DND-41 (cell line): ENCODE measurements around the gene HSBP1L1.

Experiments
- EZH2 ChIP-seq: IDR thresholded peaks from 3 replicates; pipeline ENCODE4 v1.6.1; 2012; ENCODE audit warnings: borderline replicate concordance, low read depth, mild to moderate bottlenecking, moderate library complexity, low read length, inconsistent platforms; ENCODE audit not compliant: severe bottlenecking
- TF ChIP-seq, protein P1 (sequence below): IDR thresholded peaks from 2 replicates; pipeline ENCODE4 v1.5.1; 2012; ENCODE audit warnings: borderline replicate concordance, low read length, moderate library complexity, mild to moderate bottlenecking; ENCODE audit not compliant: poor library complexity, severe bottlenecking; ENCODE audit errors: extremely low read depth

GRCh38 chr18:79961527-79962291 lies 2.7 kb upstream of the HSBP1L1 start:
- TF ChIP-seq, protein P1, sequence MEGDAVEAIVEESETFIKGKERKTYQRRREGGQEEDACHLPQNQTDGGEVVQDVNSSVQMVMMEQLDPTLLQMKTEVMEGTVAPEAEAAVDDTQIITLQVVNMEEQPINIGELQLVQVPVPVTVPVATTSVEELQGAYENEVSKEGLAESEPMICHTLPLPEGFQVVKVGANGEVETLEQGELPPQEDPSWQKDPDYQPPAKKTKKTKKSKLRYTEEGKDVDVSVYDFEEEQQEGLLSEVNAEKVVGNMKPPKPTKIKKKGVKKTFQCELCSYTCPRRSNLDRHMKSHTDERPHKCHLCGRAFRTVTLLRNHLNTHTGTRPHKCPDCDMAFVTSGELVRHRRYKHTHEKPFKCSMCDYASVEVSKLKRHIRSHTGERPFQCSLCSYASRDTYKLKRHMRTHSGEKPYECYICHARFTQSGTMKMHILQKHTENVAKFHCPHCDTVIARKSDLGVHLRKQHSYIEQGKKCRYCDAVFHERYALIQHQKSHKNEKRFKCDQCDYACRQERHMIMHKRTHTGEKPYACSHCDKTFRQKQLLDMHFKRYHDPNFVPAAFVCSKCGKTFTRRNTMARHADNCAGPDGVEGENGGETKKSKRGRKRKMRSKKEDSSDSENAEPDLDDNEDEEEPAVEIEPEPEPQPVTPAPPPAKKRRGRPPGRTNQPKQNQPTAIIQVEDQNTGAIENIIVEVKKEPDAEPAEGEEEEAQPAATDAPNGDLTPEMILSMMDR: no peak
- no peak for TF ChIP-seq EZH2
